ENCODE results near the gene CLOCK.

CLOCK gene

DNA sequence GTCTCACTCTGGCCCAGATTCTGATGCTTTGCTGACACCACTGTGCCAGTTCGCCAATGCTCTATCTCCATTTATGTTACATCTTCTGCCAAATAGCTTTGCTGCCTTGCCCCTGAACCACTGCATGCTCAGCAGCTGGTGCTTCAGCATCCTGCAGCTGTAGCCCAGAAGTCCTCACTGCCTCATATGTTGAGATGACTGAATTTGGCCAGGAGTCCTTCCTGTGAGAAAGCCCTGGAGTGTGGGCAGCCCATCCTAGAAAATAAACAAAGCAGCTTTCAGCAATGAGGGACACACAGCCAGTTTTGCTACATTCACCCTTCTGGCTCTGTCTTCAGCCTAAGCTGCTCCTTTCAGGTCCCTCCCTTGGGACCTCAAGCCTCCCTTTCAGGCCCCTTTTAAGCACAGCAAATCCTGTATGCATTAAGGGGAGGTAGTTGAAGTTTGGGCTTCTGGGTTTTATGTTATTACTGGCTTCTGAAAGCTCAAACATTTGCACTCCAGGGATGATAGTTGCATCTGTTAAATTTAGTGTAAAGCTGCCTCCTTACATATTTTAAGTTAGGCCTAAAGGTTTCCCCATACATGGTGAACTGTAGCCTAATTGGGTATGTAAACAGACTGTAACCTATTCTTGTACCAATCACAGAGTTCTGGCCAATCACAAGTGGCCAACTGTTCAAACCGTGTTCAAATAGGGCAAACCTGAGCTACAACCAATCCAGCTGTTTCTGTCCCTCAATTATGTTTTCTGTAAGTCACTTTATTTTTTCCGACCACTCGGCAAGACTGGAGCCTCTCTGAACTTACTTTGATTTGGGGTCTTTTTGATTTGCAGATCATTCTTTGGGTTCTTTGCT is 153.0 kb downstream of the CLOCK start:
- FAIRE-seq (no peak), DNase-seq (ENCODE audit: insufficient read length, low spot score) (no peak)

DNA sequence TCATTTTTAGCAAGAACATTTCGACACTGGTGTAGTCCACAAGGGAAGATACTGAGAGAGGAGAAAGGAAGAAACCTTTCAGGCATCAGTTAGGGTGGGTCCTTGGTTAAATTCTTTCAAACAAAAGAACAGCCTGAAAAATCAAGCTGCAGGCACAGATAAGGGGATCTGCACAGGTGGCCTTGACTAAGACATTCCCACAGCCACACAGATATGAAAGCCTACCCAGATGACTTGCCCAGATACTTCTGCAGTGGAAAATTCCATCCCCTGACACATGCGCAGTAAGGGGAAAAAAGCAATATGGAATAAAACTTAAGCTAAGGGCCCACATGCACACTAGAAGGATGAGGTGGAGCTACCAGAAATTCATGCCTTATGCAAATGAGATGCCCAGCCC is 159.9 kb downstream of the CLOCK start:
- DNase-seq (ENCODE audit: insufficient read length, low spot score), result no peak

DNA sequence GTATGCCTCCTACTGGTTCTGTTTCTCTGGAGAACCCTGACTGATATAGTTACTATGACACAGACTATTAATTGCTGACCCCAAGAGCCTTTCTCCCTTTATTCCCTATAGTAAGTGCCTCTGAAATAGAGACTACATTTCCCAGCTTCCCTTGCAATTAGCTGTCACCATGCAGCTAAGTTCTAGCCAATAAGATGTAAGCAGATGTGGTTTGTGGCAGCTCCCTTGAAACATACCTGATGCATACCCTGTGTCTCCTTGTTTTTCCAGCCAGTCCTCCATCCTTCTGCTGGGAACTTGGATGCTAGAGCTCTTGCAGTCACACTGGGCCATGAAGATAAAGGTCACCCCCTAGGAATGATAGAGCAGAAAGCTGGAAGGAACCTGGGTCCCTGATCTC is 160.6 kb downstream of the CLOCK start:
- DNase-seq (ENCODE audit: insufficient read length, low spot score) (no peak), FAIRE-seq (peak; percentile 77)

More for the DNA sequence above, 159.9 kb downstream of the CLOCK start:
- FAIRE-seq, result no peak

DNA sequence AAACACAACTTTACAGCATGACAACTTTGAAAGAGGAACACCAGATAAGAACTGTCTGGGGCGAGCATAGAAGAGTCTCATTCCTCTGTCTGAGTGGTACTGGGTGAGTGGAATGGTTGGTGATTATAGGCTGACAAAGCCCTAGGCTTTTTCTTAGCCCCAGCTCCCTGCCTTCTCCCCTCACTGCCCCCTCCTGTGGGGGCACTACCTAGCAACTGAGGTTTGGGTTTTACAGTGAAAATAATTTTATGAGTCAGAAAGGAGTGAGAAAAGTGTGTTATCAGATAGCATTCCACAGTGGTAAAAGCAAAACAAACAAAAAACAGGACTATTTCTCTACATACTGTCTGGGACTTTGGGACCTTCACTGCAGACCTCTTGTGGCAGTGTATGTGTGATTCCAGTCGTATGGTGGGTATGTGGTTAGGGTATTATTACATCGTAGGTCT is 161.5 kb downstream of the CLOCK start:
- FAIRE-seq (no peak), DNase-seq (ENCODE audit: insufficient read length, low spot score) (no peak)

DNA sequence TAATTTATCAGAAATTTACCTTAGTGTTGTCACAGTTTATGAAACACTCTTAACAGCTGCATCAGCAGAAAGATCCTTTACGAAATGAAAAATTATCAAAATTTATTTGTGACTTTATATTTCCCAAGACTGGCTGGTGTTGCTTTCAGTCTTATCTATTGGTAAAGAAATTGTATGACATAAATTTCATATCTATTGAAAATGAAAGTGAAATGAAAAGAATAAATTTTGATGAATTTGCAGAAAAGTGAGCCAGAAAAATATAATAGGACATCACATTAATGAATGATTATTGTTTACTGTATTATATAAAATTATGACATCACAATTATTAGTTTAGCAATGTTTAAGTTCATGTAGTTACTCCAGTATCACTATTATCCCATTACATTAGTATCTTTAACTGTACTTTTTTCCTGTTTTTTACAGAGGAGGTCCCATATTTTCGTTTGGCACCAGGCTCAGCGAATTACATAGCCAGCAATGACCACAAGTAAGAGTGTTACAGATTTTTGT is 164.2 kb downstream of the CLOCK start:
- DNase-seq (ENCODE audit: insufficient read length, low spot score) (no peak), FAIRE-seq (no peak)

DNA sequence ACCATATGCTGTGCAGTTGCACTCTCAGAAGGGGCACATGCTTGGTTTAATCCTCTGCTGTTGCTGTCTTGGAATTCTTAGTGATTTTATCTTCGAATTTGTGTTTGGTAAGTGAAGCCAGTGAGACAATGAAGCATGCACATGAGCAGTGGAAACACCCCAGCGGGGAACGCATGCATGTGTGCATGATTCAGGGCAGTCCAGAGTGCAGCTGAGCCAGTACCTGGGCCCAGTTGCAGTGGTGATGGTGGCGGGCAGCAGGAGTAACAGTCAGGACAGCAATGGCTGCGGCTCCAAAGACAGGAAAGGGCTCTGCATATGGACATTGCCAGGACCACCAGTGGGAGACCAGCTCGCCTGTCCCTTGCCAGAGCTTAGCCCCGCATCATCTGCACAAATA is 165.2 kb downstream of the CLOCK start:
- no peak for DNase-seq (ENCODE audit: insufficient read length, low spot score)
- FAIRE-seq, result no peak

DNA sequence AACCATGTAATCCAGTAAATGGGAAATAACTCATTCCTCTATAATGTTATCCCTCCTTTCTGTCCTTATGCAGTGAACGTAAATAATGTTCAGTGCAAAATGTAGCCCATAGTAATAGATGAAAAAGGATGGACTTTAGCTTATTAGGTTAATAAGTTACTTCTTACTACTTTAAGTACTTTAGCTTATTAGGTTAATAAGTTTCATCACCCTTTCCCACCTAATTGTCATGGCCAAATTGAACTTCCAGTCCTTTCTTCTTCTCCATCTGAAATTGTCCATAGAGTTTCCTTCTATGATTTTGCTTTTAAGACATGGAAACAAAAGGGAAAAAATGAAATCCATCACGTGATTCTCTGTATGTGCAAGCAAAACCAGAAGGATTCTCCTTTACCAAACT is 166.1 kb downstream of the CLOCK start:
- DNase-seq (ENCODE audit: insufficient read length, low spot score), result no peak

DNA sequence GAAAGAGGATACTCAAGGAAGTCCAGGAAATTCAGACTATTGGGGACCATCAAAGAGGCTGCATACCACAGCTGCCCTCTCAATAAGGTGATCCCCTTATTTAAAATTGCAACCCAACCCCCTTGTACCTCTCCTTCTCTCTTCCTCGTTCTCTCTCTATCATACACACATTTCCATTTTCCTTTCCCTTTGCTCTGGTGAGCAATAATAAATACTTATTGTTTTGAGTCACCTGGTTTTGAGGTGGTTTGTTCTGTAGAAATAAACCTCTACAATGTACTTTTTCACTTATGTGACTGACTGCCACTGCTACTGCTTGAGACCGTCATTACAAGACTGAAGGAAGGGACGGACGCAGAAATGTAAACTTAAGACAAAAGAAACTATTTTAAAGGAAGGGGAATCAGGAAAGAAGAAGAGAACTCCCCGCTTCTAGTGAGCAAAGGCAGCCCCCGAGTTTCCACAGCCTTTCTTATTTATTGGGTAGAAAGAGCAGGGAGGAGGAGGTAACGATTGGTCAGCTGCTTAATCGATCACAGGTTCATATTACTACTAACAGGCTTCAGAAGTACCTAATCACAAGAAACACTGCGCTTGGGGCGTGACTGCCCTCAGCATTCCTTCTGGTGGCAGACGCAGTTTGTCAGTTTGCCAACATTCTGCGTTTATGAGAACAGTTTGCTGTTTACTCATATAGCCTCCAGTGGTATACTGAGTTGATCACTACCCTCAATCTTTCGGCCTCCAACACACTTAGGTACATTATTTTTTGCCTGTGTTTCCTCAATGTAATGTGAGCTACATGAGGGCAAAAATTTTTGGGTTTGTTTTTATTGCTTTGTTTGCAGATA is 167.9 kb downstream of the CLOCK start:
- no peak for FAIRE-seq
- DNase-seq (ENCODE audit: insufficient read length, low spot score), result no peak

More for the DNA sequence above, 166.1 kb downstream of the CLOCK start:
- no peak for FAIRE-seq

Measured in GM19239 (cell line).